Kasumi-1 (cell line): Measurements from ENCODE around the gene ZDHHC18.

Source experiments
- DNase-seq, 2 experiments: peaks; one replicate each; lab custom pipeline; 2025; lab: John Stamatoyannopoulos, UW

The ZDHHC18 gene

DNA sequence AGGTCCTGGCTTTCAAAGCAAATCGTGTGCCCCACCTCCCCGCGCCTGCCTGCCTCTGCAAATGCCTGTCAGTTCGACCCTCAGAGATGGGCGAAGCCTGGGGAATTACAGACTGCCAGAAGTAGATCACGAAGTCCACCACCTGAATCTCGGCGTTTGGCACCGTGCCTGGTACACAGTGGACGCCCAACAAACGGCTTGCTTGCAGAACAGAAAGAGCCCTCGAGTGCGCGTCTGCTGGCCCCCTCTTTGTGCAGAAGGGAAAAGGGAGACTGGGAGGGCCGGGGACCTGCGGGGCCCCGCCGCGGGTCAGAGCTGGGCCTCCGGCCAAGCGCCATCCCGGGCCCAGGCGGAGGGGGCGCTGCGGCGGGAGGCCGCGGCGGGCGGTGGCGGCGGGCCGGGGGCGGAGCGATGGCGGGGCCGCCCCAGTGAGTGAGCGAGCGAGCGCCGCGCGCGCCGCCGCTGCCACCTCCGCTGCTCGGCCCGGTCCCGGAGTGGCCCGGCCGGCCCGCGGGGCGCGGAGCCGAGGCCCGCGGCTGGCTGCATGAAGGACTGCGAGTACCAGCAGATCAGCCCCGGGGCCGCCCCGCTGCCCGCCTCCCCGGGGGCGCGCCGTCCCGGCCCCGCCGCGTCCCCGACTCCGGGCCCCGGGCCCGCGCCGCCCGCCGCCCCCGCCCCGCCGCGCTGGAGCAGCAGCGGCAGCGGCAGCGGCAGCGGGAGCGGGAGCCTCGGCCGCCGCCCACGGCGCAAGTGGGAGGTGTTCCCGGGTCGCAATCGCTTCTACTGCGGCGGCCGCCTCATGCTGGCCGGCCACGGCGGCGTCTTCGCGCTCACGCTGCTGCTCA lies at the start of gene ZDHHC18:
TSS of gene ZDHHC18 (plus strand) at position 428 of the 845 bp plus-strand sequence. CDS start at position 545, 117 bp downstream.
- peak; percentile 43 to 62 for DNase-seq

GRCh38 chr1:26779098-26779668 lies 47.3 kb upstream of the ZDHHC18 start:
- peak; percentile 20 to 32 for DNase-seq

DNA sequence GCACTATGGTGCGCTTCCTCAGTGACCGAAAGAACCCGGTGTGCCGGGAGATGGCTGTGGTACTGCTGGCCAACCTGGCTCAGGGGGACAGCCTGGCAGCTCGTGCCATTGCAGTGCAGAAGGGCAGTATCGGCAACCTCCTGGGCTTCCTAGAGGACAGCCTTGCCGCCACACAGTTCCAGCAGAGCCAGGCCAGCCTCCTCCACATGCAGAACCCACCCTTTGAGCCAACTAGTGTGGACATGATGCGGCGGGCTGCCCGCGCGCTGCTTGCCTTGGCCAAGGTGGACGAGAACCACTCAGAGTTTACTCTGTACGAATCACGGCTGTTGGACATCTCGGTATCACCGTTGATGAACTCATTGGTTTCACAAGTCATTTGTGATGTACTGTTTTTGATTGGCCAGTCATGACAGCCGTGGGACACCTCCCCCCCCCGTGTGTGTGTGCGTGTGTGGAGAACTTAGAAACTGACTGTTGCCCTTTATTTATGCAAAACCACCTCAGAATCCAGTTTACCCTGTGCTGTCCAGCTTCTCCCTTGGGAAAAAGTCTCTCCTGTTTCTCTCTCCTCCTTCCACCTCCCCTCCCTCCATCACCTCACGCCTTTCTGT lies 46.0 kb upstream of the ZDHHC18 start:
- no peak for DNase-seq

DNA sequence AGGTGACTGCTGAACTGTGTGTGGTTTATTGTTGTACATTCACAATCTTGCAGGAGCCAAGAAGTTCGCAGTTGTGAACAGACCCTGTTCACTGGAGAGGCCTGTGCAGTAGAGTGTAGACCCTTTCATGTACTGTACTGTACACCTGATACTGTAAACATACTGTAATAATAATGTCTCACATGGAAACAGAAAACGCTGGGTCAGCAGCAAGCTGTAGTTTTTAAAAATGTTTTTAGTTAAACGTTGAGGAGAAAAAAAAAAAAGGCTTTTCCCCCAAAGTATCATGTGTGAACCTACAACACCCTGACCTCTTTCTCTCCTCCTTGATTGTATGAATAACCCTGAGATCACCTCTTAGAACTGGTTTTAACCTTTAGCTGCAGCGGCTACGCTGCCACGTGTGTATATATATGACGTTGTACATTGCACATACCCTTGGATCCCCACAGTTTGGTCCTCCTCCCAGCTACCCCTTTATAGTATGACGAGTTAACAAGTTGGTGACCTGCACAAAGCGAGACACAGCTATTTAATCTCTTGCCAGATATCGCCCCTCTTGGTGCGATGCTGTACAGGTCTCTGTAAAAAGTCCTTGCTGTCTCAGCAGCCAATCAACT lies 45.2 kb upstream of the ZDHHC18 start:
- no peak for DNase-seq

GRCh38 chr1:26782521-26783212 lies 43.8 kb upstream of the ZDHHC18 start:
- no peak for DNase-seq

GRCh38 chr1:26783646-26784022 lies 42.9 kb upstream of the ZDHHC18 start:
- no peak for DNase-seq

- DNase-seq = no peak
These were observed 42.2 kb upstream of the ZDHHC18 start for GRCh38 chr1:26784023-26784871.

- no peak for DNase-seq
These were observed 41.6 kb upstream of the ZDHHC18 start for GRCh38 chr1:26784886-26785285.

GRCh38 chr1:26785611-26786436 lies 40.7 kb upstream of the ZDHHC18 start:
- peak; percentile 81 to 91 for DNase-seq

DNA sequence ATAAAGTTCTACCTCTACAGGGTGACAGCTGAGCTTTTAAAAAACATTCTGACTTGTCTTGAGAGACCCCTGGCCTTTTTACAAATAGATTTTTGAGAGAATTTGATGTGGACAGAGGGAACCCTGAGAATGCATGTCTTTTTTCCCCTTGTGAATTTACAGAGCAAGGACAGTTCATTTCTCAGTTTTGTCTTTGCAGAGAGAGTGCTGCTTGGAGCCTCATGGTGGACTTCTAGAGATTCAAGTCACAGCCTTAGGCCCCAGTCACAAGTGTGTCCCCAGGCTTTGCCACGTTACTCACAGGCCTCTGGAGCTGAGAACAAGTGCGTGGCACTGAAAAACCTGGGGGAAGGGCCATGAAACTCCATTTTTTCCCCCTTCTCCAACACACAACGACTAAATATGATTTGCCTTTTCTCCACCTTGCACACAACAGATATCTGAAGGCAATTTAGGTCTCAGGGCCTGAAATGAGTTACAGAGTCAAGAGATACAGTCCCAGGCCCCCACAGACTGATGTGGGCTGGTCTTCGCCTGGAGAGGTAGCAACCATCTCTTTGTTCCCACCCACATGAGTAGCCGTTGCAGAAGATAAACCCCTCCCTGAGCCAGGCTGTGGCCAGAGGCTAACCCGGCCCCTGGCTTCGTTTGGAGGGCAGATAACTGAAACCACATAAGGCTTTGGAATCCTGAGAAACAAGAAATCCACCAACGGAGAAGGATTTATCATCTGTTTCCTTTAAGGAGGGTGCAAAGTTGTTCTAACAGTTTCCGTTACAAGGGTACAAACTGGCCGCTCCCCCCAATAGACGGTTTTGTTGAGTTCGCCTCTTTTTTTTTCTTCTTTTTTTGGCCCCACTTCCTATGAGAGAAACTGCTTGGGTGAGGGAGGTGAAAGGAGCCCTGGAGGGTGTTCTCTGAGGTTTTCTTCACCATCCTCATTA lies 39.8 kb upstream of the ZDHHC18 start:
- DNase-seq = peak; percentile 95 to 97

- DNase-seq = no peak
These were observed 39.1 kb upstream of the ZDHHC18 start for GRCh38 chr1:26787381-26787705.

DNA sequence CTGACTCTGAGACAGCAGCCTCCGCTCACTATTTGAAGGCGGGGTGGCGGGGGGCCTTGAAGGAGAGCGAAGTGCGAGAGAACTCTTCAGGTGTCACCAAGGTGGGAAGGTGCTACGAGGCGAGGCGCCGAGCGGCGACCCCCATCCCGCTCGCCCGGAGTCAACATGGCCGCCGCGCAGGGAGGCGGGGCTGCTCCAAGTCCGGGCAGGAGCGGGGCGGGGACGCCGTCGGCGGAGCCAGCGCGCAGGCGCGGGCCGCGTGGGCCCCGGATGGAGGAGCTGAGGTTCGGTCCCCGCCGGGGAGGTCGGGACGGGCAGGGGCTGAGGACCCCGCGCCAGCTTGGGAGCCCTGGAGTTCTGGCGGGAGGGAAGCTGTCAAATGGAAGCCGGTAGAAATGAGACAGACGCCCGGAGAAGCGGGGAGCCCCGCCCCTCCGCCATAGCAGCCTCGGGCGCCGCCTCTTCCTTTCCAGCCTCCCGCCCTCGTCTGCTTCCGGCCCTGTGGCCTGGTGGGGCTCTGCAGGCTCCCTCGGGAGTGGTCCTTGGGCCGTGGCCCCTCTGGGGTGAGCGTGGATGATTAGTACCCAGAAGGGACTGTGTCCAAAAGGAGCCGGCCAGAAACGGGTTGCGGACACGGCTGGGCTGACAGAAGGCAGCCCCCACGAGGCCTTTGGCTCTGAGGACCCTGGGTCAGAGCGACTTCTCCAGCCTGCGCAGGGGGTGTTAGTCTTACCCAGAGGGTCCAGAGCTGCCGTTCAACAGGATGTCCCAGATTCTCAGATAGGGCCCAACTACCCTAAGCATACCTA lies 38.6 kb upstream of the ZDHHC18 start, which contains the start of gene PIGV:
TSS of gene PIGV (plus strand) at position 245 of the 809 bp plus-strand sequence. CDS start 2,866 bp downstream, outside the sequence.
- peak; percentile 82 to 89 for DNase-seq

- no peak for DNase-seq
These were observed 38.0 kb upstream of the ZDHHC18 start for GRCh38 chr1:26788515-26788785.

- DNase-seq = peak; percentile 88 to 90
These were observed 37.5 kb upstream of the ZDHHC18 start for GRCh38 chr1:26788836-26789611.

- no peak for DNase-seq
These were observed 36.9 kb upstream of the ZDHHC18 start for GRCh38 chr1:26789612-26789865.

DNA sequence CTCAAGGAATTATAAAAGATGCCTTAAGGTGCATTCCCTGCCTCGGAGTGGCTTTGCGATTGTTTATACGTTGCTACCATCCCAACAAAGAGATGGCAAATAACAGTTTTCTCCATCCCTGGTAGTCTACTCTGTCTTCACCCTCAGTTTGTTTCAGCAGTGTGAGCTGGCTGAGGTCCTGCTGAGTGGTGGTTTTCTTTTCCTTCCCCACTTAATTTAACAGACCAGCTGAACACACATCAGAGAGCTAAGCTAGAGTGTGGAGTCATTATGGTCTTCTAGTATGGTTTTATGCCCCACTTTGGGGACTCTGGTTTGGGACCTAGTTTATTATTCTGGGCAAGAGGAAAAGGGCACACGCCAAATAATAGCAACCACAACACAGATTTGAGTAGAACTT lies 36.6 kb upstream of the ZDHHC18 start:
- peak in 1 of 2 experiments; percentile 17 for DNase-seq

DNA sequence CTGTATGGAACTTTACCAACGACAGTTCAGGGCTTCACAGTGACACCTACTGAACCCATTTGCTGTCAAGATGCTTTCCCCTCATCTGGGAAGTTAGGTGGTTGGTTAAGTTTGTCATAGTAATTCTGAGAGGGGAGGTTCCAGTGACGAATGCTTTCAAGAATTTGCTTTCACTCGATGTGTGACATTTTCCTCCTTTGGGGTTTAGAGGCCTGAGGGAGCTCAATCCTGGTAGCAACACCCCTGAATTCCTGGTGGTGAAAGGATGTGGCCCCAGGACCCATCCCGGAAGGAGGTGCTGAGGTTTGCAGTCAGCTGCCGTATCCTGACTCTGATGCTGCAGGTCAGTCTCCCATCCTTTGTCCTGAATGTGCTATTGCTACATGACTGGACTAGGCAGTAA lies 35.9 kb upstream of the ZDHHC18 start:
- DNase-seq = no peak

DNA sequence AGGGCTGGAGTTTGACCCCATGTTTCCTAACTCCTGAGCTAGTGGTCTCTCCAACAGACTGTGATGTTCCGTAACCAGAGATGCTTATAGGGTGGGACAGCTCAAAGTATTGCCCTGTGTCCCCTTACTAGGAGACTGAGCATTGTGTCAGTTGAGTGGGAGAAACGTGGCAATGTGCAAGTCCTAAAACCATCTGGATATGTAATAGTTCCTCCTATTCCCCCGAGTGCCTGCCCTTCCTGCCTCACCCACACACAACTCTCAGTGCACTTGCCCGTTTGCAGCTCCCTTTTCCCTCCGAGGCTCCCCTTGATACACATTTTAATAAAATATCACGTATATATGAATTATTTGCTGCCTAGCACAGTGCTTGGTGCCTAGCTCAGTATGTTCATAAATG lies 35.3 kb upstream of the ZDHHC18 start:
- DNase-seq = peak; percentile 62 to 65
